NCI-H226 (cell line): Measurements from ENCODE around the gene ACOT11.

Experiments used
- DNase-seq: peaks from one replicate; pipeline ENCODE4 v3.0.0-alpha.2; 2015

The ACOT11 gene

GRCh38 chr1:54593571-54594160, 45.6 kb downstream of the ACOT11 start:
- no peak for DNase-seq

- no peak for DNase-seq
Observed at GRCh38 chr1:54594463-54594862, 46.4 kb downstream of the ACOT11 start.

DNA sequence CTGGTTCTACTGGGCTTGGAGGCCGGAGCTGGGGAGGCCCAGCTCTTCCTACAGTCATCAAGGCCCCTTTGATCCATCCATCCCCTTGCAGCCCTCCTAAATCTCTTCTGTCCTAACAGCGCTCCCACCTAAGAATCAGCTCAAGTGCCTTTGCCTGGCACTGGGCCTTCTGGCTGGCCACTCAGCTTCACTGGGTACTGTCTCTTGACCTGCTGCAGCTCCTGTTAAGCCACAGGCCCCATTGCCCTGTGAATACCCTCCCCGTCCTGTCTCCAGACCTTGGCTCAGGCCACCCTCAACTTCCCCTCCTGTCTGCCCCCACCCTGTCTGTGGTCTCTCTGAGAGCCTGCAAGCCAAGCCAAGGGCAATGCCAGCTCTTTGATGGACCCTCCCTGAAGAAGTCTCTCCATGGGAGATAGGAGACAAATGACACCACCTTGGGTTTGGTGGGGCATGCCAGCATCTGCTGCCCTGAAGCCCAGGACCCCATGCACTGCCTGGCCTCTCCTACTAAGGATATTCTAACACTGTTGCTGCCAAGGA, 48.0 kb downstream of the ACOT11 start:
- DNase-seq = no peak

DNA sequence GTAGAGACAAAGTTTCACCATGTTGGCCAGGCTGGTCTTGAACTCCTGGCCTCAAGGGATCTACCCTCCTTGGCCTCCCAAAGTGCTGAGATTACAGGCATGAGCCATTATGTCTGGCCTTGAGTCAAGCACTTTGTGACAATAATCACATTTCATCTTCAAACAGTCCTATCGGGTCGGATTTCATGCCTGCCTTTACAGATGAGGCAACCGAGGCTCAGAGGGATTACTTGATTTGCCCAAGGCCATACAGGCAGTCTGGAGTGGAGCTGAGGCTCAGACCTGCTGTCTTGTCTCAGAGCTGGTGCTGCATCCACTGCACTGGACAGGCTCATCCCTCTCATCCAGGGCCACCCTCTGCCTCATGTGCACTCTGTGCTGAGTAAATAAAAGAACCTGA, 48.7 kb downstream of the ACOT11 start:
- no peak for DNase-seq

- DNase-seq = no peak
Observed at GRCh38 chr1:54597455-54598030, 49.5 kb downstream of the ACOT11 start.

DNA sequence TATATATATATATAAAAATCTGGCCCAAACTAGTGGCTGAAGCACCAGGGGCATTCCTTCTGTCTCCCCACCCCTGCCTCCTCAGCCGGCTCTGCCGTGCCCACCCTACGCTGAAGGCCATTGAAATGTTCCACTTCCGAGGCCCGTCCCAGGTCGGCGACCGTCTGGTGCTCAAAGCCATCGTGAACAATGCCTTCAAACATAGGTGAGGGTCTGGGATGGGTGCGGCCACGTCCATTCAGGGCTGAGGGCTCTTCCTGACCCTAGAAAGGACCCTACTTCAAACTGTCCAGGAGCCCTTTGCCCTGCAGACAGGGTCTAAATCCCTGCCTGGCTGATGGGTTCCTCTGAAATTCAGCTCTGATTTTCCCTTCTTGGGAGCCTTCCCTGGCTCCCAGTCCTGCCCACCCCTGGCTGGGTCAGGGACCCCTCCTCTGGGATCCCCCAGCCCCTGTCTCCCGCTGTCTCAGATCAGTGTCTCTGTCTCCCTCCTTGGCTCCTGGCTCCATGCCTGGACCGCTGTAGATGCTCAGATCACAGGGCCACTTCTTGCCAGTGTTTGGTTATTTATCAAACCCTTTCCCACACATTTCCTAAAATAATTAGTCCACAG, 51.3 kb downstream of the ACOT11 start:
- DNase-seq = no peak

- no peak for DNase-seq
Observed at GRCh38 chr1:54600947-54601721, 53.1 kb downstream of the ACOT11 start.

GRCh38 chr1:54601730-54602129, 53.7 kb downstream of the ACOT11 start:
- DNase-seq = no peak

GRCh38 chr1:54602554-54602953, 54.5 kb downstream of the ACOT11 start:
- no peak for DNase-seq

- no peak for DNase-seq
Observed at GRCh38 chr1:54603241-54603640, 55.2 kb downstream of the ACOT11 start.

DNA sequence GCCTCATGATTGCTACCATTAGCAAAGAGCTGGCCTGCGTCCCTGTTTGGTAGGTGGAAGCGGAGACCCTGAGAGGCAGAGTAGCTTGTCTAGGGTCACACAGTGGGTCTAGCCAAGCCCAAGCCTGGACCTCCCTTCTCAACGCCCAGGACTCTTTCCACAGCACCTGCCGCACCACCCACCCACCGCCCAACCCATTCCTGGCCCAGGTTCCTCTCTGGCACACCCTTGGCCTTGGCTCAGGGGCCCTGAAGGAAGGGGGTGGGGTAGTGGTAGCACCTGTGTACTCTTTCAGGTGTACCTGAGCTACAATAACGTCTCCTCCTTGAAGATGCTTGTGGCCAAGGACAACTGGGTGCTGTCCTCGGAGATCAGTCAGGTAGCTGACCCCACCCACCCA, 56.0 kb downstream of the ACOT11 start:
- DNase-seq = no peak

- DNase-seq = no peak
Observed at GRCh38 chr1:54604572-54605370, 56.7 kb downstream of the ACOT11 start.

- no peak for DNase-seq
Observed at GRCh38 chr1:54606096-54606989, 58.3 kb downstream of the ACOT11 start.

- DNase-seq = no peak
Observed at GRCh38 chr1:54606990-54607325, 58.9 kb downstream of the ACOT11 start.

DNA sequence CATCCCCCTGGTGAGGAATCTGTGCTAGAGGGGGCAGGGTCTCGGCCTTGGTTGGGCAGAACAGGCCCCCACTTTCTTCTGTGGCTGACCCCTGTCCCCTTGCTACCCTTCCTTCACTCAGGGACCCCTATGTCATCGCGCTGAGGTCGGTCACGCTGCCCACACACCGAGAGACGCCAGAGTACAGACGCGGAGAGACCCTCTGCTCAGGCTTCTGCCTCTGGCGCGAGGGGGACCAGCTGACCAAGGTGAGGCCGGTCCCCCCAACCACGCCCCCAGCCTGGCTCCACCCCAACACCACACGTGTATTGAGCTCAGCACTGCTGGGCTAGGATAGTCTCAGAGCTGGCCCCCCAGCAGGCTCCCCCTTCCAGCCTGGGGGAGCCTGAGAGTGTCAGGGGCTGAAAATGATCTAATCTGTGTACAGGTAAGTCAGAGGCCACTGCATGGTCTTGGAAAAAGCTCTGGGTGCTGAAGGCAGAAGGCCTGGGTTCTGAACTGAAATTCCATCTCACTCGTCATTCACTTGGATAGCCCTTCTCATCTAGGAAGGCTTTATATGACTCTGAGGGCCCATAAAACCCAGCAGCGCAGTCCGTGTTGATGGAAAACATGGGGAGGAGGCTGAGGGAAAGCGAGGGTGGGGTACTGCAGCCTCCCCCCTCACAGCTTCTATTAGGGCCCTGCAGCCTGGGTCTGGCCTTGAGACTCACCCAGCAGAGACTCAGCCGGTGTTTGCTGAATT, 60.0 kb downstream of the ACOT11 start:
- no peak for DNase-seq

- no peak for DNase-seq
Observed at GRCh38 chr1:54608566-54609230, 60.7 kb downstream of the ACOT11 start.

DNA sequence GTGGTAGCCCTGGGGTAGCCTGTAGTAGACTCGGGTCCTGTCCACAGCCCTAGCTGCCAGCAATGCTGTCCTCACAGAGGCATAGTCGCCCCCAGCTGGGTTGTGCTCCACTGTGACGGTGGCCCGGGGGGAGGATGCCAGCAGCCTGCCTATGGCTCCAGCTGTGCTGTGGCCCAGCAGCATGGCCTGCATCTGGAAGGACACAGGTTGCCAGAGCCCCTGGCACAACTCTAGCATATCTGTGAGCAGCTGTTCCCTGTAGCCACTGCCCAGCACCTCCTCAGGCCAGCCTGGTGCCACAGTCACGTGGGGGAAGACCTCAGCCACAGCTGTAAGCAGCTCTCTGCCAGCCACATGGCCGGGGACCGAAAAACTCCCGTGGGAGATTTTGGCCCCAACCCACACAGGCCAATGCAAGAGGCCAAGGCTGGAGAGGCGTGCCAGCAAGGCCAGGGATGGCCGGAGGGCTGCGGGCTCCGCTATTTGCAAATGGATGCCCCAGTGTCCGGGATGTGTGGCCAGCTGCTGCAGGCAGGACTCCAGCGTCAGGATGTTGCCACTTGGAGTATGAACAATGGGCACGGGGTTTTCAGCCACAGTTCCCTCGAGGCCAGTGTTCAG, 61.4 kb downstream of the ACOT11 start:
- DNase-seq = no peak

GRCh38 chr1:54610048-54610447, 62.0 kb downstream of the ACOT11 start:
- peak; percentile 67 for DNase-seq

GRCh38 chr1:54610601-54611580, 62.9 kb downstream of the ACOT11 start:
- no peak for DNase-seq
